Measurements from ENCODE around the gene SRSF2. TPM values are rescaled to one million over a fixed set of nuclear protein-coding genes. Genes with fewer than 3 reads are reported as not detected.
A peak's percentile ranks its signal among the peaks of the same experiment; 100 is the strongest.
"Not testable (repeated sequence)": the region's sequence is repeated elsewhere in the genome, so short reads cannot be mapped to it uniquely, and the experiment has no call there.

Gene SRSF2
- total and polyA plus RNA-seq, 4 experiments from 2014 or later: 67.6 to 330 (median 219) TPM

DNA sequence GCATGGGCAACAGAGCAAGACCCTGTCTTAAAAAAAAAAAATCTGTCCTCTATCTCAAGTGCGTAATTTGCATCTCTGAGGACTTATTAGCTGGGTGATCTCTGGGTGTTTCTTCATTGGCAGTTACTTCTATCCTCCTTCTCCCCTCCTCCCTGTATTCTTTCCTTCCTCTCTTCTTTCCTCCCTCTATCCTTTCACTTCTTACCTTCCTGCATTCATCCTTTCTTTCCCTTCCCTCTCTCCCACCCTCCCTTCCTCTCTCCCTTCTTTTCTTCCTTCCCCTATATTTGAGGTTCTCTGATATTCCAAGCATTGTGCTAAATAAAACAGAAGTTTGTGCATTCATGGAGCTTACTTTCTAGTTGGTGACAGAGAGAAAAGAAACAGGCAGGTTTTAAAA lies 11.5 kb upstream of the SRSF2 start:
- H3K4me3 Mint-ChIP-seq: no peak overlapping the region
- no peaks in the 10 kb centered on the region for H3K9me3 Mint-ChIP-seq
- no peaks in the 10 kb centered on the region for H3K9me3 ChIP-seq (ENCODE audit: control insufficient read depth in 1 of 2, low read length in 2 of 2)
- H3K4me3 ChIP-seq (ENCODE audit: low read length in 2 of 2): no peak overlapping the region
- peaks cover 18 to 30% (median 23%) of the 10 kb centered on the region in 4 donors for H3K4me1 Mint-ChIP-seq
- no peak for DNase-seq
- peaks cover 27% of the 10 kb centered on the region for H3K36me3 ChIP-seq (ENCODE audit: insufficient read depth, low read length)
- POLR2A ChIA-PET (ENCODE audit: partially characterized antibody): interaction anchor here (1.8 to 3.7 kb wide), 2 partner anchors 10 to 21 kb away, joined by 5 to 20 read pairs; partner anchors contain the start of genes METTL23 and MFSD11
- no peaks in the 10 kb centered on the region for H3K27me3 ChIP-seq (ENCODE audit: insufficient read depth, low read length)
- intact Hi-C loops (cut with micrococcal nuclease): no loop called here
- H3K27ac Mint-ChIP-seq: peak overlapping the region in 1 of 7 donors; percentile 57
- H3K36me3 Mint-ChIP-seq: peaks cover 27 to 51% of the 10 kb centered on the region in 2 donors
- H3K27me3 Mint-ChIP-seq: no peaks in the 10 kb centered on the region
- CTCF ChIA-PET (ENCODE audit: partially characterized antibody): no interaction called here
- H3K27ac ChIP-seq (ENCODE audit: low read depth, low read length): no peak overlapping the region
- H3K4me1 ChIP-seq (ENCODE audit: insufficient read depth, low read length): peaks cover 23% of the 10 kb centered on the region

- Histone ChIP-seq H3K4me1 (ENCODE audit: insufficient read depth, low read length) (peaks cover 17% of the 10 kb centered on the region), H3K27ac (ENCODE audit: low read depth, low read length) (no peak overlapping the region), H3K27me3 (ENCODE audit: insufficient read depth, low read length) (no peaks in the 10 kb centered on the region), H3K4me3 (ENCODE audit: low read length in 2 of 2) (no peak overlapping the region), H3K9me3 (ENCODE audit: control insufficient read depth in 1 of 2, low read length in 2 of 2) (no peaks in the 10 kb centered on the region), H3K36me3 (ENCODE audit: insufficient read depth, low read length) (peaks cover 27% of the 10 kb centered on the region)
- no peak for DNase-seq
- Mint-ChIP-seq H3K27me3 (no peaks in the 10 kb centered on the region), H3K27ac (no peak overlapping the region), H3K36me3 (peaks cover 32 to 46% of the 10 kb centered on the region in 2 donors), H3K4me1 (peaks cover 9 to 22% (median 16%) of the 10 kb centered on the region in 4 donors), H3K9me3 (no peaks in the 10 kb centered on the region), H3K4me3 (no peak overlapping the region)
- POLR2A ChIA-PET (ENCODE audit: partially characterized antibody): interaction anchor here (0.9 to 3.7 kb wide), 3 partner anchors 9 to 20 kb away, joined by 3 to 20 read pairs (median 4); partner anchors contain the start of gene MFSD11
- intact Hi-C loops (cut with micrococcal nuclease): no loop called here
- CTCF ChIA-PET (ENCODE audit: partially characterized antibody): no interaction called here
Observed at GRCh38 chr17:76747716-76748363, 10.7 kb upstream of the SRSF2 start.

- H3K27ac ChIP-seq (ENCODE audit: low read depth, low read length); H3K4me3 Mint-ChIP-seq; H3K4me1 Mint-ChIP-seq; H3K27ac Mint-ChIP-seq; H3K27me3 ChIP-seq (ENCODE audit: insufficient read depth, low read length); H3K9me3 ChIP-seq (ENCODE audit: control insufficient read depth in 1 of 2, low read length in 2 of 2); H3K4me1 ChIP-seq (ENCODE audit: insufficient read depth, low read length); POLR2A ChIA-PET (ENCODE audit: partially characterized antibody); H3K4me3 ChIP-seq (ENCODE audit: low read length in 2 of 2); DNase-seq; H3K9me3 Mint-ChIP-seq; intact Hi-C loops (cut with micrococcal nuclease); H3K27me3 Mint-ChIP-seq; CTCF ChIA-PET (ENCODE audit: partially characterized antibody): not testable (repeated sequence)
- peaks cover 27% of the 10 kb centered on the region for H3K36me3 ChIP-seq (ENCODE audit: insufficient read depth, low read length)
- H3K36me3 Mint-ChIP-seq: peaks cover 41 to 53% of the 10 kb centered on the region in 2 donors
Observed at GRCh38 chr17:76745785-76746184, 8.7 kb upstream of the SRSF2 start.

DNA sequence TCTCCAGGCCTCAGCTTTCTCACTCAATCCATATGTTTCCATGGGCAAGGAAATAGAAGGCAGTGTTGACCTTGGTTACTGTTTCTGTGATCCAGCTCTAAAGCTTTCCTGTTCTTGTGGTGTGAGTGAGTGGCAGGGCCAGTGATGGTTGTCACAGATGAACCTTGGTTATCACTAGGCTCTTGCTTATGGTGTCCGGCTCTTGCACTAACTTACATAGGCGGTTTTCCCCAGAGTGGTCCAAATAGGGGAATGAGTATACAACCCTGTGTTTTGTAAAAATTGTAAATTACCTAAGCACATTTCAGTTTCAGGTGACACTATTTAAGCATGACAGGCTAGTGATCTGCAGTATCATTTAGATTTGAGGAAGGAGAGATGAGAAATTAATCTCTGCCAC lies 7.6 kb upstream of the SRSF2 start:
- Histone ChIP-seq H3K9me3 (ENCODE audit: control insufficient read depth in 1 of 2, low read length in 2 of 2) (no peaks in the 10 kb centered on the region), H3K27me3 (ENCODE audit: insufficient read depth, low read length) (no peaks in the 10 kb centered on the region), H3K4me3 (ENCODE audit: low read length in 2 of 2) (no peak overlapping the region), H3K36me3 (ENCODE audit: insufficient read depth, low read length) (peaks cover 27% of the 10 kb centered on the region), H3K4me1 (ENCODE audit: insufficient read depth, low read length) (peaks cover 6% of the 10 kb centered on the region), H3K27ac (ENCODE audit: low read depth, low read length) (no peak overlapping the region)
- no peak overlapping the region for H3K4me3 Mint-ChIP-seq
- ChIA-PET CTCF (ENCODE audit: partially characterized antibody) (no interaction called here), POLR2A (ENCODE audit: partially characterized antibody) (no interaction called here)
- H3K27ac Mint-ChIP-seq: peak overlapping the region in 1 of 7 donors; percentile 48
- no peaks in the 10 kb centered on the region for H3K9me3 Mint-ChIP-seq
- H3K4me1 Mint-ChIP-seq: peaks cover 3 to 12% (median 9%) of the 10 kb centered on the region in 4 donors
- no peak for DNase-seq
- H3K27me3 Mint-ChIP-seq: no peaks in the 10 kb centered on the region
- peaks cover 38 to 49% of the 10 kb centered on the region in 2 donors for H3K36me3 Mint-ChIP-seq
- intact Hi-C loops (cut with micrococcal nuclease): no loop called here

GRCh38 chr17:76742958-76743357 lies 5.8 kb upstream of the SRSF2 start:
- Histone ChIP-seq H3K9me3 (ENCODE audit: control insufficient read depth in 1 of 2, low read length in 2 of 2) (no peaks in the 10 kb centered on the region), H3K27me3 (ENCODE audit: insufficient read depth, low read length) (no peaks in the 10 kb centered on the region), H3K36me3 (ENCODE audit: insufficient read depth, low read length) (peaks cover 27% of the 10 kb centered on the region), H3K4me3 (ENCODE audit: low read length in 2 of 2) (no peak overlapping the region), H3K27ac (ENCODE audit: low read depth, low read length) (no peak overlapping the region), H3K4me1 (ENCODE audit: insufficient read depth, low read length) (peaks cover 20% of the 10 kb centered on the region)
- Mint-ChIP-seq H3K9me3 (no peaks in the 10 kb centered on the region), H3K36me3 (peaks cover 32 to 50% of the 10 kb centered on the region in 2 donors), H3K27me3 (no peaks in the 10 kb centered on the region), H3K27ac (no peak overlapping the region), H3K4me1 (peaks cover 15 to 29% (median 22%) of the 10 kb centered on the region in 4 donors), H3K4me3 (no peak overlapping the region)
- no peak for DNase-seq
- ChIA-PET POLR2A (ENCODE audit: partially characterized antibody) (interaction anchor here (1.1 to 2.3 kb wide), 3 partner anchors 9 to 30 kb away, joined by 3 to 7 read pairs (median 7); partner anchors contain the start of gene METTL23), CTCF (ENCODE audit: partially characterized antibody) (no interaction called here)
- intact Hi-C loops (cut with micrococcal nuclease): no loop called here

GRCh38 chr17:76740329-76741118 lies 3.4 kb upstream of the SRSF2 start:
- Mint-ChIP-seq H3K4me1 (peaks cover 15 to 33% (median 23%) of the 10 kb centered on the region in 4 donors), H3K27ac (peak overlapping the region in 1 of 7 donors; percentile 57), H3K27me3 (no peaks in the 10 kb centered on the region), H3K4me3 (peak overlapping the region in 1 of 8 donors; percentile 36), H3K9me3 (peaks cover 0 to 8% (median 0%) of the 10 kb centered on the region in 8 donors), H3K36me3 (peaks cover 39 to 55% of the 10 kb centered on the region in 2 donors)
- DNase-seq: no peak
- no peak overlapping the region for H3K27ac ChIP-seq (ENCODE audit: low read depth, low read length)
- ChIA-PET POLR2A (ENCODE audit: partially characterized antibody) (interaction anchor here (8.0 kb wide), 1 partner anchor 15 kb away, joined by 283 read pairs; the partner anchor contains the start of genes JMJD6 and METTL23), CTCF (ENCODE audit: partially characterized antibody) (no interaction called here)
- no peaks in the 10 kb centered on the region for H3K9me3 ChIP-seq (ENCODE audit: control insufficient read depth in 1 of 2, low read length in 2 of 2)
- H3K4me3 ChIP-seq (ENCODE audit: low read length in 2 of 2): no peak overlapping the region
- H3K27me3 ChIP-seq (ENCODE audit: insufficient read depth, low read length): no peaks in the 10 kb centered on the region
- peaks cover 25% of the 10 kb centered on the region for H3K36me3 ChIP-seq (ENCODE audit: insufficient read depth, low read length)
- intact Hi-C loops (cut with micrococcal nuclease): no loop called here
- H3K4me1 ChIP-seq (ENCODE audit: insufficient read depth, low read length): peaks cover 24% of the 10 kb centered on the region

GRCh38 chr17:76739568-76740115 lies 2.5 kb upstream of the SRSF2 start:
- not testable (repeated sequence) for DNase-seq; H3K9me3 Mint-ChIP-seq; H3K27me3 ChIP-seq (ENCODE audit: insufficient read depth, low read length); H3K27ac ChIP-seq (ENCODE audit: low read depth, low read length); H3K4me3 ChIP-seq (ENCODE audit: low read length in 2 of 2); H3K27me3 Mint-ChIP-seq; H3K9me3 ChIP-seq (ENCODE audit: control insufficient read depth in 1 of 2, low read length in 2 of 2)
- H3K36me3 Mint-ChIP-seq: peaks cover 41 to 56% of the 10 kb centered on the region in 2 donors
- intact Hi-C loops (cut with micrococcal nuclease): loop anchor here (5.0 kb wide), 2 partner anchors 403 to 1218 kb away; partner anchors contain the start of genes SEC14L1 and TNRC6C
- POLR2A ChIA-PET (ENCODE audit: partially characterized antibody): interaction anchor here (0.9 to 8.0 kb wide), 6 partner anchors 10 to 26 kb away, joined by 3 to 283 read pairs (median 14); partner anchors contain the start of genes JMJD6 and METTL23
- H3K36me3 ChIP-seq (ENCODE audit: insufficient read depth, low read length): peaks cover 25% of the 10 kb centered on the region
- CTCF ChIA-PET (ENCODE audit: partially characterized antibody): interaction anchor here (1.2 to 2.1 kb wide), 2 partner anchors 11 to 216 kb away, joined by 3 to 18 read pairs; partner anchors contain the start of gene METTL23
- H3K4me3 Mint-ChIP-seq: peak overlapping the region in 1 of 8 donors; percentile 55
- H3K27ac Mint-ChIP-seq: peak overlapping the region in 2 of 7 donors; percentile 37 to 98
- H3K4me1 ChIP-seq (ENCODE audit: insufficient read depth, low read length): peaks cover 33% of the 10 kb centered on the region
- H3K4me1 Mint-ChIP-seq: peaks cover 19 to 42% (median 27%) of the 10 kb centered on the region in 4 donors
